Panc1 (cell line): ENCODE measurements around the gene MKRN2.

ENCODE experiments used
- POLR2AphosphoS5 ChIP-seq: IDR thresholded peaks from 2 replicates; pipeline ENCODE4 v1.6.1; 2012; ENCODE audit warnings: mild to moderate bottlenecking, low read depth, low read length, moderate library complexity
- SIN3A ChIP-seq: IDR thresholded peaks from 2 replicates; pipeline ENCODE4 v1.6.1; 2012; ENCODE audit warnings: low read depth, mild to moderate bottlenecking, low read length, moderate library complexity, borderline replicate concordance; ENCODE audit not compliant: insufficient read depth
- TCF7L2 ChIP-seq: IDR thresholded peaks from 2 replicates; pipeline ENCODE4 v1.6.1; 2011; ENCODE audit warnings: mild to moderate bottlenecking, low read depth, low read length, inconsistent platforms
- TF ChIP-seq, protein P1 (sequence below): fragments of 450-650 bp; IDR thresholded peaks from 2 replicates; pipeline ENCODE4 v1.5.1; 2017; ENCODE audit warnings: mild to moderate bottlenecking
- TF ChIP-seq, protein P2 (sequence below), 2 experiments: IDR thresholded peaks; 2 replicates each; pipeline ENCODE4 v1.6.1; 2011 to 2012; ENCODE audit warnings: low read depth in 2 of 2, control low read depth in 1 of 2, low read length in 1 of 2, mild to moderate bottlenecking in 1 of 2, moderate library complexity in 1 of 2; ENCODE audit not compliant: insufficient read depth in 1 of 2

DNA sequence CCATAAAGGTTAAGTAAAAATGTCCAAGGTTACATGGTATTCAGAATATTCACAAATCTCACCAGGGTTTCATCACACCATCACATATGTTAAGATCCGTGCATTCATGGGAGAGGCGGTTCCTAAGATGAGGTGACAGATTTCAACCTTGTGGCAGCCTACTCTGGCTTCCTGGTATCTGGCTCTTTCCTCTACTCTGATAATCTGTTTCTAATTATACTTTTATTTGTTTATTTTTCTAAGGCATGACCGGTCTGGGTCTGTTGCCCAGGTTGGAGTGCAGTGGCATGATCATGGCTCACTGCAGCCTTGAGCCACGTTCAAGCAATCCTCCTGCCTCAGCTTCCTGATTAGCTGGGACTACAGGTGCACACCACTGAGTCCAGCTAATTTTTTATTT, 72.7 kb downstream of the MKRN2 start:
- TF ChIP-seq, protein P1, sequence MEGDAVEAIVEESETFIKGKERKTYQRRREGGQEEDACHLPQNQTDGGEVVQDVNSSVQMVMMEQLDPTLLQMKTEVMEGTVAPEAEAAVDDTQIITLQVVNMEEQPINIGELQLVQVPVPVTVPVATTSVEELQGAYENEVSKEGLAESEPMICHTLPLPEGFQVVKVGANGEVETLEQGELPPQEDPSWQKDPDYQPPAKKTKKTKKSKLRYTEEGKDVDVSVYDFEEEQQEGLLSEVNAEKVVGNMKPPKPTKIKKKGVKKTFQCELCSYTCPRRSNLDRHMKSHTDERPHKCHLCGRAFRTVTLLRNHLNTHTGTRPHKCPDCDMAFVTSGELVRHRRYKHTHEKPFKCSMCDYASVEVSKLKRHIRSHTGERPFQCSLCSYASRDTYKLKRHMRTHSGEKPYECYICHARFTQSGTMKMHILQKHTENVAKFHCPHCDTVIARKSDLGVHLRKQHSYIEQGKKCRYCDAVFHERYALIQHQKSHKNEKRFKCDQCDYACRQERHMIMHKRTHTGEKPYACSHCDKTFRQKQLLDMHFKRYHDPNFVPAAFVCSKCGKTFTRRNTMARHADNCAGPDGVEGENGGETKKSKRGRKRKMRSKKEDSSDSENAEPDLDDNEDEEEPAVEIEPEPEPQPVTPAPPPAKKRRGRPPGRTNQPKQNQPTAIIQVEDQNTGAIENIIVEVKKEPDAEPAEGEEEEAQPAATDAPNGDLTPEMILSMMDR = no peak
- TF ChIP-seq POLR2AphosphoS5 (no peak), TCF7L2 (no peak), SIN3A (no peak)
- TF ChIP-seq, protein P2, sequence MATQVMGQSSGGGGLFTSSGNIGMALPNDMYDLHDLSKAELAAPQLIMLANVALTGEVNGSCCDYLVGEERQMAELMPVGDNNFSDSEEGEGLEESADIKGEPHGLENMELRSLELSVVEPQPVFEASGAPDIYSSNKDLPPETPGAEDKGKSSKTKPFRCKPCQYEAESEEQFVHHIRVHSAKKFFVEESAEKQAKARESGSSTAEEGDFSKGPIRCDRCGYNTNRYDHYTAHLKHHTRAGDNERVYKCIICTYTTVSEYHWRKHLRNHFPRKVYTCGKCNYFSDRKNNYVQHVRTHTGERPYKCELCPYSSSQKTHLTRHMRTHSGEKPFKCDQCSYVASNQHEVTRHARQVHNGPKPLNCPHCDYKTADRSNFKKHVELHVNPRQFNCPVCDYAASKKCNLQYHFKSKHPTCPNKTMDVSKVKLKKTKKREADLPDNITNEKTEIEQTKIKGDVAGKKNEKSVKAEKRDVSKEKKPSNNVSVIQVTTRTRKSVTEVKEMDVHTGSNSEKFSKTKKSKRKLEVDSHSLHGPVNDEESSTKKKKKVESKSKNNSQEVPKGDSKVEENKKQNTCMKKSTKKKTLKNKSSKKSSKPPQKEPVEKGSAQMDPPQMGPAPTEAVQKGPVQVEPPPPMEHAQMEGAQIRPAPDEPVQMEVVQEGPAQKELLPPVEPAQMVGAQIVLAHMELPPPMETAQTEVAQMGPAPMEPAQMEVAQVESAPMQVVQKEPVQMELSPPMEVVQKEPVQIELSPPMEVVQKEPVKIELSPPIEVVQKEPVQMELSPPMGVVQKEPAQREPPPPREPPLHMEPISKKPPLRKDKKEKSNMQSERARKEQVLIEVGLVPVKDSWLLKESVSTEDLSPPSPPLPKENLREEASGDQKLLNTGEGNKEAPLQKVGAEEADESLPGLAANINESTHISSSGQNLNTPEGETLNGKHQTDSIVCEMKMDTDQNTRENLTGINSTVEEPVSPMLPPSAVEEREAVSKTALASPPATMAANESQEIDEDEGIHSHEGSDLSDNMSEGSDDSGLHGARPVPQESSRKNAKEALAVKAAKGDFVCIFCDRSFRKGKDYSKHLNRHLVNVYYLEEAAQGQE (IDR thresholded peaks at IDR 0.05; ENCODE audit: insufficient read depth in 1 of 2, low read depth in 2 of 2, low read length in 1 of 2) = no peak
